Natural killer cell treated with Interleukin-12 subunit alpha and Interleukin-12 subunit beta and Interleukin-15 and Interleukin-18, amount 100 ng/mL, for 72 hours (primary cell): Measurements from ENCODE around the gene ADCYAP1. TPM values are rescaled to one million over a fixed set of nuclear protein-coding genes. Genes with fewer than 3 reads are reported as not detected.

Experiments
- ATAC-seq, 2 donors: fragments of 150-1000 bp; cut with Tn5 transposase in 1 of 2; sonication (Bioruptor Pico), chemical (Tn5 transposase) in 1 of 2; 2 replicates each; pipeline ENCODE4 v1.10.0; 2021
- DNase-seq: peaks from one replicate; pipeline ENCODE4 v3.0.0; 2022; ENCODE audit warnings: low spot score
- H3K27ac Mint-ChIP-seq, 2 donors: 1 replicate in 1 of 2; 2 replicates in 1 of 2; pipeline ENCODE4 v1.8.0; 2022; ENCODE audit warnings: mixed read lengths in 2 of 2, mild to moderate bottlenecking in 1 of 2, moderate library complexity in 1 of 2
- H3K27me3 Mint-ChIP-seq, 2 donors: 1 replicate in 1 of 2; 2 replicates in 1 of 2; pipeline ENCODE4 v1.8.0; 2022; ENCODE audit warnings: mixed read lengths in 2 of 2
- H3K36me3 Mint-ChIP-seq: one replicate; pipeline ENCODE4 v1.8.0; 2022; ENCODE audit warnings: mixed read lengths
- H3K4me1 Mint-ChIP-seq, 2 donors: 1 replicate in 1 of 2; 2 replicates in 1 of 2; pipeline ENCODE4 v1.8.0; 2022; ENCODE audit warnings: low read depth in 2 of 2, mixed read lengths in 2 of 2, mild to moderate bottlenecking in 1 of 2
- H3K4me3 Mint-ChIP-seq: one replicate; pipeline ENCODE4 v1.8.0; 2022; ENCODE audit warnings: mixed read lengths
- H3K9me3 Mint-ChIP-seq: 2 replicates; pipeline ENCODE4 v1.8.0; 2022; ENCODE audit warnings: mixed read lengths
- total RNA-seq, 2 donors: library from RNA; stranded (reverse); gene quantifications; one replicate each; pipeline ENCODE4 v1.2.3, GENCODE V29; 2022

The ADCYAP1 gene
- total RNA-seq, 2 donors from 2014 or later = 0.31 TPM; not detected in 1

- H3K4me3 Mint-ChIP-seq = no peak overlapping the region
- no peaks in the 10 kb centered on the region for H3K9me3 Mint-ChIP-seq
- no peak for ATAC-seq
- H3K27me3 Mint-ChIP-seq = peaks cover 15 to 38% of the 10 kb centered on the region in 2 donors
- H3K36me3 Mint-ChIP-seq = no peaks in the 10 kb centered on the region
- no peaks in the 10 kb centered on the region for H3K4me1 Mint-ChIP-seq
- DNase-seq = no peak
- H3K27ac Mint-ChIP-seq = no peak overlapping the region
These were observed 55.2 kb downstream of the ADCYAP1 start for GRCh38 chr18:959854-960253.

Other genes with a start within 250 kb of the ADCYAP1 start
- 100 to 1,000 TPM; 180 to 276 TPM for gene TYMS, start 247.2 kb upstream of the ADCYAP1 start, total RNA-seq
- 100 to 1,000 TPM in 1 of 2 donors, 10 to 100 TPM in 1; 48.7 to 187 TPM for gene ENOSF1, start 192.2 kb upstream of the ADCYAP1 start, total RNA-seq
- 10 to 100 TPM; 30.8 to 33.3 TPM for gene YES1, start 92.6 kb upstream of the ADCYAP1 start, total RNA-seq